Panc1 (cell line): ENCODE measurements around the gene PABPN1L.

Source experiments
- POLR2AphosphoS5 ChIP-seq: IDR thresholded peaks from 2 replicates; pipeline ENCODE4 v1.6.1; 2012; ENCODE audit warnings: mild to moderate bottlenecking, low read depth, low read length, moderate library complexity
- TCF7L2 ChIP-seq: IDR thresholded peaks from 2 replicates; pipeline ENCODE4 v1.6.1; 2011; ENCODE audit warnings: mild to moderate bottlenecking, low read depth, low read length, inconsistent platforms
- TF ChIP-seq, protein P1 (sequence below): fragments of 450-650 bp; IDR thresholded peaks from 2 replicates; pipeline ENCODE4 v1.5.1; 2017; ENCODE audit warnings: mild to moderate bottlenecking

DNA sequence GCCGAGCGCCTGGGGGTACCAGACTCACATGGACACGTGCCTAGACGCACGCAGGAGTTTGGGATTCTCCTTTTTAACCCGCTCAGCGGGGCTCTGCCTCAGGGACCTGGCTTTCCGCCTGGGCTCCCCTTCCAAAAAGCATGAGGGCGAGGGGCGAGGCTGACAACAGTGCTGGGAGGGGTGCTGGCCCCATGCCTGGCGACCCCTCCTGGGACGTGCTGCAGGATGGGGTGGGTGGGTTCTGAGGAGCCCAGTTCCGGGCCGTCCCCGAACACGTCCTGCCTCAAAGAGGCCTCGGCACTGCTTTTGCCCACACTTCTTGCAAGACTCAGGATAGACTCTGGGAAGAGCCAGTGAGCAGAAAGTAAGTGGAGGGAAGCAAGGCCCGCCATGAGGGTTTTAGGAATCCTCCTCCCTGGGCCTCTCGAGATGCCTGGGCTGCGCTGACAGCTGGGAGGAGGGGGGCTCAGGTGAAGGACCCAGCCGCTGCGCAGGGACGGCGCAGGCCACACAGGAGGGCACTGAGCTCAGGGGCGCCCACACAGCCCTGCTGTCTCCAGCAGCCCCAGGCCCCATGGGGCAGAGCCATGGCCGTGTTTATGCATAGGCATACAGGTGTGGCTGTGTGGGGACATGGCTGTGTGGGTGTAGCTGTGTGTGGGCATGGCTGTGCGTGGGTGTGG, 15.4 kb upstream of the PABPN1L start:
- TF ChIP-seq, protein P1, sequence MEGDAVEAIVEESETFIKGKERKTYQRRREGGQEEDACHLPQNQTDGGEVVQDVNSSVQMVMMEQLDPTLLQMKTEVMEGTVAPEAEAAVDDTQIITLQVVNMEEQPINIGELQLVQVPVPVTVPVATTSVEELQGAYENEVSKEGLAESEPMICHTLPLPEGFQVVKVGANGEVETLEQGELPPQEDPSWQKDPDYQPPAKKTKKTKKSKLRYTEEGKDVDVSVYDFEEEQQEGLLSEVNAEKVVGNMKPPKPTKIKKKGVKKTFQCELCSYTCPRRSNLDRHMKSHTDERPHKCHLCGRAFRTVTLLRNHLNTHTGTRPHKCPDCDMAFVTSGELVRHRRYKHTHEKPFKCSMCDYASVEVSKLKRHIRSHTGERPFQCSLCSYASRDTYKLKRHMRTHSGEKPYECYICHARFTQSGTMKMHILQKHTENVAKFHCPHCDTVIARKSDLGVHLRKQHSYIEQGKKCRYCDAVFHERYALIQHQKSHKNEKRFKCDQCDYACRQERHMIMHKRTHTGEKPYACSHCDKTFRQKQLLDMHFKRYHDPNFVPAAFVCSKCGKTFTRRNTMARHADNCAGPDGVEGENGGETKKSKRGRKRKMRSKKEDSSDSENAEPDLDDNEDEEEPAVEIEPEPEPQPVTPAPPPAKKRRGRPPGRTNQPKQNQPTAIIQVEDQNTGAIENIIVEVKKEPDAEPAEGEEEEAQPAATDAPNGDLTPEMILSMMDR: no peak
- no peak for TF ChIP-seq POLR2AphosphoS5
- TF ChIP-seq TCF7L2: no peak
